ENCODE results near the gene UTS2R.

- TF ChIP-seq POLR2A (IDR thresholded peaks at IDR 0.05) (no peak), CTCF (IDR thresholded peaks at IDR 0.05) (no peak)
Observed at GRCh38 chr17:82397449-82398335, 26.1 kb downstream of the UTS2R start.

Data from adrenal gland (tissue), 5 donors.